SK-N-SH (cell line): ENCODE measurements around the gene STRBP.

Source experiments
- CHD2 ChIP-seq: fragments of 150-350 bp; IDR thresholded peaks from 2 replicates; pipeline ENCODE4 v1.6.1; 2018; ENCODE audit warnings: low read length; ENCODE audit not compliant: partially characterized antibody
- CTCF ChIP-seq: fragments of 200-600 bp; sonication (generic); IDR thresholded peaks from 2 replicates; pipeline ENCODE4 v1.6.1; 2017; ENCODE audit warnings: antibody characterized with exemption, mild to moderate bottlenecking, moderate library complexity
- EP300 ChIP-seq, 2 experiments: IDR thresholded peaks; 2 replicates each; pipeline versions ENCODE4 v1.4.0 to v1.6.1; 2012; ENCODE audit warnings: borderline replicate concordance in 1 of 2, low read depth in 1 of 2, low read length in 1 of 2
- EZH2phosphoT487 ChIP-seq: fragments of 200-600 bp; sonication (generic); IDR thresholded peaks from 2 replicates; pipeline ENCODE4 v1.6.1; 2017; ENCODE audit warnings: low read depth, mixed run types, mild to moderate bottlenecking, antibody characterized with exemption, moderate library complexity, borderline replicate concordance
- GABPA ChIP-seq: IDR thresholded peaks from 2 replicates; pipeline ENCODE4 v1.4.0; 2012; ENCODE audit warnings: low read depth, mild to moderate bottlenecking
- GATA2 ChIP-seq: sonication (generic); formaldehyde crosslinking; IDR thresholded peaks from 2 replicates; pipeline ENCODE4 v1.5.0; 2020; ENCODE audit warnings: mild to moderate bottlenecking, missing genetic modification reagents
- MAX ChIP-seq: IDR thresholded peaks from 2 replicates; pipeline ENCODE4 v1.4.0; 2012; ENCODE audit warnings: low read depth
- NFIC ChIP-seq: IDR thresholded peaks from 2 replicates; pipeline ENCODE4 v1.4.0; 2012; ENCODE audit warnings: borderline replicate concordance
- POLR2AphosphoS5 ChIP-seq: IDR thresholded peaks from 2 replicates; pipeline ENCODE4 v1.6.1; 2012; ENCODE audit warnings: low read depth, low read length
- REST ChIP-seq: IDR thresholded peaks from 2 replicates; pipeline ENCODE4 v1.6.1; 2012; ENCODE audit warnings: mild to moderate bottlenecking, low read depth, low read length, moderate library complexity
- SIN3A ChIP-seq: IDR thresholded peaks from 2 replicates; pipeline ENCODE4 v1.6.1; 2012; ENCODE audit warnings: low read depth, mild to moderate bottlenecking, low read length, moderate library complexity, borderline replicate concordance
- TCF12 ChIP-seq: IDR thresholded peaks from 2 replicates; pipeline ENCODE4 v1.4.0; 2012
- ZBTB33 ChIP-seq: IDR thresholded peaks from 2 replicates; pipeline ENCODE4 v1.4.0; 2012; ENCODE audit warnings: low read depth, borderline replicate concordance

- TF ChIP-seq EZH2phosphoT487, result no peak
- no peak for TF ChIP-seq CTCF
- no peak for TF ChIP-seq ZBTB33
- no peak for TF ChIP-seq POLR2AphosphoS5
- no peak for TF ChIP-seq EP300 (IDR thresholded peaks at IDR 0.05; ENCODE audit: borderline replicate concordance in 1 of 2, low read depth in 1 of 2, low read length in 1 of 2)
- no peak for TF ChIP-seq GATA2 (CRISPR knock-in tag)
- no peak for TF ChIP-seq SIN3A
- no peak for TF ChIP-seq NFIC
- no peak for TF ChIP-seq CHD2
- TF ChIP-seq GABPA, result no peak
- TF ChIP-seq TCF12, result no peak
- no peak for TF ChIP-seq MAX
- TF ChIP-seq REST, result no peak
These were observed 21.9 kb downstream of the STRBP start for GRCh38 chr9:123246534-123246933.
